Heart left ventricle (tissue), 13 donors: ENCODE results near the gene MEIS2.

Experiments used
- CTCF ChIP-seq, 12 donors: fragments of 200-600 bp; sonication (generic) in 4 of 12; IDR thresholded peaks; one replicate each; pipeline versions ENCODE4 v1.5.0 to v1.8.0; 2018 to 2022; ENCODE audit warnings: antibody characterized with exemption in 12 of 12, mild to moderate bottlenecking in 5 of 12
- POLR2A ChIP-seq, 2 donors: fragments of 450-650 bp; IDR thresholded peaks; one replicate each; pipeline ENCODE4 v1.6.1; 2017; ENCODE audit warnings: antibody characterized with exemption in 2 of 2, mild to moderate bottlenecking in 2 of 2, moderate library complexity in 2 of 2
- donor health status: ischemic (EF 13 %, LVEDD 7.1; RV severe dilation, severe dysfunction).
- donor health status: DM: no; HTN: yes; CAD: no.
- donor health status: DM: no; HTN: no; CAD: no.
- donor health status: ischemic (EF 25% LVEDD 6.9; RV normal size, moderate dysfunction).
- donor health status: ischemic (EF 25% LVEDD 5.7; RV mildly dilated, moderate dysfunction).
- donor health status: ischemic (EF 35%, LVEDD 5.7; RV mildly dilated, moderate dysfunction).
- donor health status: nonischemic (EF 11% LVEDD 7.7; RV severe dilation, severe dysfunction).
- donor health status: DM: yes; HTN: yes; CAD: no.
- donor health status: PGD.
- donor health status: ischemic (EF 29% LVEDD 5.4; RV normal size, mild dysfunction).
- donor health status: nonischemic (EF 23%, LVEDD 6.1; RV moderate dilation, normal function).

DNA sequence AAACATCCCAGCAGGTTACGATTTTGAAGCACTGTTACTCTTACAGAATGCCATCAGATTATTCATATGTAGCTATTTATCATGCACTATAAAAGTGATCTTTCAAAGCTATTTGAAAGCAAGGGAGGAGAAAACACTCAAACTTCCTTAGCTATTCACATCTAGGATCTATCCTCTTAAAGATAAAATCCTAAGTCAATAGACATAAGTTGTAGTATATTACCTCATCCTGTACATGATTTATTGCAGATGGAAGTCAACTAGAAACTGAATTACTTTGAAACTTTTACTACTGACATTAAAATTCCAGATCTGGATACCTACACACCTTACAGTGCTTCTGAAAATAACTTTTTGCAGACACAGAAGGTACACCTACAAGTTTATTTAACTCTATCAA, 197.2 kb downstream of the MEIS2 start:
- TF ChIP-seq CTCF (IDR thresholded peaks at IDR 0.05) (no peak), POLR2A (IDR thresholded peaks at IDR 0.05) (no peak)
